ENCODE results near the gene INO80. TPM values are rescaled to one million over a fixed set of nuclear protein-coding genes. Genes with fewer than 3 reads are reported as not detected.

INO80 gene
- total RNA-seq, 4 donors from 2014 or later = 20.9 to 28.4 (median 25.1) TPM

- TF ChIP-seq CTCF (IDR thresholded peaks at IDR 0.05; ENCODE audit: low read depth) = no peak
These were observed 155.2 kb downstream of the INO80 start for GRCh38 chr15:40960925-40961324.

- no peak for TF ChIP-seq CTCF (IDR thresholded peaks at IDR 0.05; ENCODE audit: low read depth)
These were observed 155.8 kb downstream of the INO80 start for GRCh38 chr15:40960151-40960885.

- no peak for TF ChIP-seq CTCF (IDR thresholded peaks at IDR 0.05; ENCODE audit: low read depth)
These were observed 156.5 kb downstream of the INO80 start for GRCh38 chr15:40959331-40960141.

GRCh38 chr15:40958723-40959122, 157.4 kb downstream of the INO80 start:
- no peak for TF ChIP-seq CTCF (IDR thresholded peaks at IDR 0.05; ENCODE audit: low read depth)

- no peak for TF ChIP-seq CTCF (IDR thresholded peaks at IDR 0.05; ENCODE audit: low read depth)
These were observed 157.9 kb downstream of the INO80 start for GRCh38 chr15:40958146-40958545.

GRCh38 chr15:40957581-40958051, 158.5 kb downstream of the INO80 start:
- TF ChIP-seq CTCF (IDR thresholded peaks at IDR 0.05; ENCODE audit: low read depth) = no peak

GRCh38 chr15:40957041-40957555, 159.0 kb downstream of the INO80 start:
- TF ChIP-seq CTCF (IDR thresholded peaks at IDR 0.05; ENCODE audit: low read depth) = no peak

All from subcutaneous adipose tissue (tissue), 4 donors.